D721Med (cell line): ENCODE data around the gene CRTC1.

Source experiments
- DNase-seq: peaks from one replicate; pipeline ENCODE4 v3.0.0; 2011; ENCODE audit warnings: low spot score; ENCODE audit not compliant: insufficient read length
- FAIRE-seq: peaks from 2 replicates; lab custom pipeline; 2011; peaks lifted over from hg19 to GRCh38; lab: Jason Lieb, UNC
- TF ChIP-seq, protein P1 (sequence below): IDR thresholded peaks from 2 replicates; pipeline ENCODE4 v1.5.1; 2012; ENCODE audit warnings: mild to moderate bottlenecking, control low read depth; ENCODE audit not compliant: insufficient read depth; ENCODE audit errors: missing control alignments

The CRTC1 gene

GRCh38 chr19:18774107-18774506 is 90.6 kb downstream of the CRTC1 start:
- FAIRE-seq (no peak), DNase-seq (no peak)
- TF ChIP-seq, protein P1, sequence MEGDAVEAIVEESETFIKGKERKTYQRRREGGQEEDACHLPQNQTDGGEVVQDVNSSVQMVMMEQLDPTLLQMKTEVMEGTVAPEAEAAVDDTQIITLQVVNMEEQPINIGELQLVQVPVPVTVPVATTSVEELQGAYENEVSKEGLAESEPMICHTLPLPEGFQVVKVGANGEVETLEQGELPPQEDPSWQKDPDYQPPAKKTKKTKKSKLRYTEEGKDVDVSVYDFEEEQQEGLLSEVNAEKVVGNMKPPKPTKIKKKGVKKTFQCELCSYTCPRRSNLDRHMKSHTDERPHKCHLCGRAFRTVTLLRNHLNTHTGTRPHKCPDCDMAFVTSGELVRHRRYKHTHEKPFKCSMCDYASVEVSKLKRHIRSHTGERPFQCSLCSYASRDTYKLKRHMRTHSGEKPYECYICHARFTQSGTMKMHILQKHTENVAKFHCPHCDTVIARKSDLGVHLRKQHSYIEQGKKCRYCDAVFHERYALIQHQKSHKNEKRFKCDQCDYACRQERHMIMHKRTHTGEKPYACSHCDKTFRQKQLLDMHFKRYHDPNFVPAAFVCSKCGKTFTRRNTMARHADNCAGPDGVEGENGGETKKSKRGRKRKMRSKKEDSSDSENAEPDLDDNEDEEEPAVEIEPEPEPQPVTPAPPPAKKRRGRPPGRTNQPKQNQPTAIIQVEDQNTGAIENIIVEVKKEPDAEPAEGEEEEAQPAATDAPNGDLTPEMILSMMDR, result no peak

DNA sequence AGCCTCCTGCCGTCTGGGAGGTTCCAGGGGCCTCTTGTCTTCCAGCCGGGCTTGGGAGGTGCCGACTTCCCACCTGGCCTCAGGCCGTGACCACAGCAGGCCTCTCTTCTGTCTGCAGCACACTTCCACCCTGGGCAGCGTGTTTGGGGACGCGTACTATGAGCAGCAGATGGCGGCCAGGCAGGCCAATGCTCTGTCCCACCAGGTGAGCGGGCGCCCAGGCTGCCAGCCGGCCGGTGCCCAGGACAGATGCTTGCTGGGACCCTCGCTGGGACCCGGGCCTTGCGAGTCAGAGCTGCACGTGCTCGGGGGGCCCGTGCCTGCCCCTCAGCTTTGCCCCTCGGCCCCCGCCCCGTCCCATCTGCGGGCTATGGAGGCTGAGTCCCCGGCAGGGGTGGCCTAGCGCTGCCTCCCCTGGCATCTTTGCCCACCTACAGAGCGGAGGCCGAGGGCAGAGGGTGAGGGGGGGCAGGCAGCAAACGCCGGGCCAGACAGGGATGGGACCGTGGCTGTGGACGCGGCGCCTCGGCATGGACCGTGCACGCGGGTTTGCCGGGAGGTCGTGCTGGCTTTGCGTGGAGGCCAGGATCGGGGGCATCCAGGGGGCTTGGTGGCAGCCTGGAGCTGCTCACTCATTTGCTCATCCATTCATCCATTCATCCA is 91.4 kb downstream of the CRTC1 start:
- FAIRE-seq, result no peak
- TF ChIP-seq, protein P1, result no peak
- DNase-seq, result no peak

DNA sequence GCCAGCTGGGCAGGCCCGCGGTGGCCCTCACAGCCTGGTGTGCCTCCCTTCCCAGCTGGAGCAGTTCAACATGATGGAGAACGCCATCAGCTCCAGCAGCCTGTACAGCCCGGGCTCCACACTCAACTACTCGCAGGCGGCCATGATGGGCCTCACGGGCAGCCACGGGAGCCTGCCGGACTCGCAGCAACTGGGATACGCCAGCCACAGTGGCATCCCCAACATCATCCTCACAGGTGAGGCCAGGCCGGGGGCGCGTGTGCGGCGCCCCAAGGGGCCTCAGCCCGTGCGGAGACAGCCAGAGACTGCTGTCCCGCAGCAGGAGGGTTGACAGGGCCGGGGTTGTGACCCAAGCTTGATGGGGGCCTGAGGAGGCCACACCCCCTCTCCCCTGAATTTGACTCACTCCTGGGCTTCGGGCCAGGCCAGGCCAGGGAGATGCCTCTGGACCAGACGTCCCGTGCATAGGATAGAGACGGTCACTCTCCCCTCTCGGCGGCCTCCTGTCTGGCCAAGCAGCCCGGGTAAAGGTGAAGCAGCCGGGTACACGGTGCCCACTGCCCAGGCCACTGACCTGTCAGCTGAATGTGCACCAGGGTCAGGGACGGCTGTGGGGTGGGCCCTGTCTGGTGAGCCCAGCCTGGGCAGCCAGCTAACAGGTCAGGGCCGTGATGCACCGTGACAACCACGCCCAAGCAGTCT is 92.3 kb downstream of the CRTC1 start:
- TF ChIP-seq, protein P1, result no peak
- DNase-seq, result no peak
- no peak for FAIRE-seq

- FAIRE-seq (no peak), DNase-seq (no peak)
- TF ChIP-seq, protein P1, result peak; percentile 3
Measured at GRCh38 chr19:18776288-18776594, 92.8 kb downstream of the CRTC1 start.

DNA sequence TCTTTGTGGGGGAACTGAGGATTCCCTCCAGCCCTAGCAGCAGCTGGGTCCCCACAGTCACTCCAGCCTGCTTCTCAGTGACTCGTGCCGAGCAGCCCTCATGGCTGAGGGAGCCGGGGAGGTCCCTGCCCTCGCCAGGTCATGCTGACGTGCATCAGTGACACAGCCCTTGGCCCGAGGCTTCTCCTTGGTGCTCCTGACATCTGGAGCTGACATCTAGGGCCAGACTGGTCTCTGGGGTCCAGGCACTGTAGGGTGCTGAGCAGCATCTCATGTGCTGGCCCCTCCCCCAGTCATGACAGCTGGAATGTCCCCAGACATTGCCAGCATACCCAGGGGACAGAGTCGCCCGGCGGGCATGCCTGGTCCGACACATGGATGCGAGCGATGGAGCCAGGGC is 93.3 kb downstream of the CRTC1 start:
- FAIRE-seq (no peak), DNase-seq (no peak)
- TF ChIP-seq, protein P1, result no peak

DNA sequence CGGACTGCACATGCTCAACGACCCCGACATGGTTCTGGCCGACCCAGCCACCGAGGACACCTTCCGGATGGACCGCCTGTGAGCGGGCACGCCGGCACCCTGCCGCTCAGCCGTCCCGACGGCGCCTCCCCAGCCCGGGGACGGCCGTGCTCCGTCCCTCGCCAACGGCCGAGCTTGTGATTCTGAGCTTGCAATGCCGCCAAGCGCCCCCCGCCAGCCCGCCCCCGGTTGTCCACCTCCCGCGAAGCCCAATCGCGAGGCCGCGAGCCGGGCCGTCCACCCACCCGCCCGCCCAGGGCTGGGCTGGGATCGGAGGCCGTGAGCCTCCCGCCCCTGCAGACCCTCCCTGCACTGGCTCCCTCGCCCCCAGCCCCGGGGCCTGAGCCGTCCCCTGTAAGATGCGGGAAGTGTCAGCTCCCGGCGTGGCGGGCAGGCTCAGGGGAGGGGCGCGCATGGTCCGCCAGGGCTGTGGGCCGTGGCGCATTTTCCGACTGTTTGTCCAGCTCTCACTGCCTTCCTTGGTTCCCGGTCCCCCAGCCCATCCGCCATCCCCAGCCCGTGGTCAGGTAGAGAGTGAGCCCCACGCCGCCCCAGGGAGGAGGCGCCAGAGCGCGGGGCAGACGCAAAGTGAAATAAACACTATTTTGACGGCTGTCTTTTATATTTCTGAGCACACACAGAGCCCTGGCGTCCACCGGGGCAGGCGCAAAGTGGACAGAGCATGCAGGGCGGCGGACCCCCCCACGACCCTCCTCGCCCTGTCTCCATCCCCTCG is 94.0 kb downstream of the CRTC1 start:
- TF ChIP-seq, protein P1, result no peak
- FAIRE-seq (no peak), DNase-seq (no peak)
